IPS-18a (cell line): ENCODE data around the gene GABARAP.

Experiments
- H3K27ac ChIP-seq: one replicate; pipeline ENCODE4 v1.5.1; 2013; ENCODE audit warnings: low read length
- H3K27me3 ChIP-seq: one replicate; pipeline ENCODE4 v1.6.1; 2013; ENCODE audit warnings: mild to moderate bottlenecking, low read length; ENCODE audit not compliant: control insufficient read depth, insufficient read depth
- H3K36me3 ChIP-seq: one replicate; pipeline ENCODE4 v1.6.1; 2013; ENCODE audit warnings: low read depth, low read length; ENCODE audit not compliant: control insufficient read depth
- H3K4me1 ChIP-seq: one replicate; pipeline ENCODE4 v1.6.1; 2013; ENCODE audit warnings: low read depth, low read length; ENCODE audit not compliant: control insufficient read depth
- H3K4me3 ChIP-seq: one replicate; pipeline ENCODE4 v1.5.1; 2013; ENCODE audit warnings: low read length
- H3K9ac ChIP-seq: one replicate; pipeline ENCODE4 v1.6.1; 2013; ENCODE audit warnings: mild to moderate bottlenecking, low read length, moderate library complexity
- H3K9me3 ChIP-seq: one replicate; pipeline ENCODE4 v1.6.1; 2013; ENCODE audit warnings: low read depth, low read length; ENCODE audit not compliant: control insufficient read depth

Gene GABARAP

DNA sequence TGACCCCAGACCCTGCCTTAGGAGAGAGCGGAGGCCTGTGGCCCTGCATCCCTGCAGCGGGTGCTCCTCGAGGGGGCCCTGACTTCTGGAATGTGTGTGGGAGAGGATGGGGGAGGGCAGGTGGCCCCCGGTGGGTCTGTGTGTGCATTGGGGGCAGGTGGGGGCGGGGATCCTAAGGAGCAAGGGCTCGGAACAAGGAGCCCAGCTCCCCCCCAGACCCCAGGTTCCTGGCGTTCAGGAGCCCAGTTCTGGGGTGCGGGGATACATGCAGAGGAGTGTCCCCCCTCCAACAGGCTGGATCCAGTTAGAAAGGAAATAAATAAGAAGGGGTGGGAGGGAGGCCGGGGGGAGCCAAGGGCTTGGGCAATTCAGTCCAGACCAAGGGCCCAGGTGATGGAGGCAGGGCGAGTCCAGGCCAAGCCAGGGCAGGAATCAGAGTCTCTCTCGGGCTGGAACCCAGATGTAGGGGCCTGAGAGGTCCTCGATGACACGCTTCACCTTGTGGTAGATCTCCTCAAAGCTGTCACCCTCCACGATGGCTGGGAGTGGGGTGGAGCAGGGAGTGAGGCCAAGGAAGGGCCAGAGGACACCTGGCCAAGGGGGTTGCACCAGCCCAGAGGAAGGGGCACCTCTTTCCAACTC, 51.9 kb downstream of the GABARAP start:
- Histone ChIP-seq H3K36me3 (peaks cover 17% of the 10 kb centered on the region), H3K27ac (no peak overlapping the region), H3K4me1 (no peaks in the 10 kb centered on the region)

More for the DNA sequence above, 51.9 kb downstream of the GABARAP start:
- no peak overlapping the region for H3K4me3 ChIP-seq
- H3K9ac ChIP-seq = no peak overlapping the region
- no peaks in the 10 kb centered on the region for H3K9me3 ChIP-seq
- H3K27me3 ChIP-seq = no peaks in the 10 kb centered on the region
